K562 (cell line): Measurements from ENCODE around the gene SYNRG. TPM values are rescaled to one million over a fixed set of nuclear protein-coding genes. Genes with fewer than 3 reads are reported as not detected.

ENCODE experiments used
- ARID4B ChIP-seq: sonication (generic); formaldehyde crosslinking; IDR thresholded peaks from 2 replicates; pipeline ENCODE4 v1.8.0; 2022; ENCODE audit warnings: mild to moderate bottlenecking, missing genetic modification reagents
- CCAR2 ChIP-seq: fragments of 200-400 bp; formaldehyde crosslinking; IDR thresholded peaks from 2 replicates; pipeline ENCODE4 v1.6.1; 2017; ENCODE audit warnings: mild to moderate bottlenecking, low read depth, low read length
- DDX20 ChIP-seq: fragments of 450-650 bp; IDR thresholded peaks from 2 replicates; pipeline ENCODE4 v1.6.1; 2016; ENCODE audit warnings: missing genetic modification characterization, low read depth, mild to moderate bottlenecking, missing compliant biosample characterization, moderate library complexity
- NELFE ChIP-seq: IDR thresholded peaks from 2 replicates; pipeline ENCODE4 v1.6.1; 2011; ENCODE audit warnings: mild to moderate bottlenecking; ENCODE audit not compliant: insufficient read depth, insufficient read length
- NFE2L1 ChIP-seq: fragments of 450-650 bp; IDR thresholded peaks from 2 replicates; pipeline ENCODE4 v1.6.1; 2016; ENCODE audit warnings: missing genetic modification characterization, low read depth, mild to moderate bottlenecking, missing compliant biosample characterization, moderate library complexity, borderline replicate concordance
- PHF20 ChIP-seq: fragments of 450-650 bp; IDR thresholded peaks from 2 replicates; pipeline ENCODE4 v1.6.1; 2018; ENCODE audit not compliant: partially characterized antibody
- SMARCA4 ChIP-seq: fragments of 450-650 bp; IDR thresholded peaks from 2 replicates; pipeline ENCODE4 v1.6.1; 2016
- VEZF1 ChIP-seq: fragments of 200-800 bp; sonication (Bioruptor generic); IDR thresholded peaks from 2 replicates; pipeline ENCODE4 v1.6.1; 2017; ENCODE audit warnings: missing genetic modification characterization, missing compliant biosample characterization
- ZBTB1 ChIP-seq: sonication (generic); formaldehyde crosslinking; IDR thresholded peaks from 2 replicates; pipeline ENCODE4 v1.8.1; 2023; ENCODE audit warnings: missing genetic modification reagents, low read depth, mild to moderate bottlenecking, borderline replicate concordance
- ZNF212 ChIP-seq: fragments of 450-650 bp; formaldehyde crosslinking; IDR thresholded peaks from 2 replicates; pipeline ENCODE4 v1.4.0; 2020; ENCODE audit warnings: mild to moderate bottlenecking
- ZNF449 ChIP-seq: fragments of 250-450 bp; sonication (Bioruptor Pico); IDR thresholded peaks from 2 replicates; pipeline ENCODE4 v1.8.0; 2022; ENCODE audit warnings: moderate library complexity, mild to moderate bottlenecking, inconsistent platforms
- ZNF507 ChIP-seq: conservative IDR thresholded peaks from 2 replicates; pipeline ENCODE4 v1.6.1; 2017; ENCODE audit warnings: missing genetic modification characterization, missing compliant biosample characterization
- polyA plus RNA-seq, 8 experiments: library from polyadenylated mRNA; depleted of rRNA in 4 of 8; stranded (reverse) in 5 of 8; unstranded in 3 of 8; fragments of >200 nt; fragmentation: Nextera tagmentation in 2 of 8; fragmentation: Illumina TruSeq in 1 of 8; extraction: Ambion mirVana in 2 of 8; extraction: Trizol in 1 of 8; gene quantifications; 2 replicates each; pipeline versions ENCODE4 v1.2.1 to v1.2.3, GENCODE V29; 2011 to 2014; ENCODE audit warnings: inconsistent platforms in 1 of 8, missing spikeins in 1 of 8
- total RNA-seq, 7 experiments: library from RNA; depleted of rRNA in 6 of 7; stranded (reverse); fragments of >200 nt in 6 of 7; fragmentation: Illumina TruSeq in 2 of 7; extraction: Trizol in 2 of 7; gene quantifications; 2 replicates each; pipeline versions ENCODE4 v1.2.1 to v1.2.3, GENCODE V29; 2011 to 2021; ENCODE audit warnings: low replicate concordance in 1 of 7
- TF ChIP-seq, protein P1 (sequence below): fragments of 250-450 bp; sonication (Bioruptor Pico); IDR thresholded peaks from 2 replicates; pipeline ENCODE4 v1.8.0; 2022; ENCODE audit warnings: inconsistent platforms
- TF ChIP-seq, protein P2 (sequence below), 2 experiments: fragments of 250-450 bp in 1 of 2; fragments of 450-650 bp in 1 of 2; sonication (Bioruptor Pico) in 1 of 2; IDR thresholded peaks; 2 replicates each; pipeline versions ENCODE4 v1.6.1 to v1.8.0; 2016 to 2021; ENCODE audit warnings: mild to moderate bottlenecking in 2 of 2, moderate library complexity in 2 of 2, missing compliant biosample characterization in 1 of 2, missing genetic modification characterization in 1 of 2
- TF ChIP-seq, protein P3 (sequence below): IDR thresholded peaks from 2 replicates; pipeline ENCODE4 v1.6.1; 2014; ENCODE audit warnings: antibody characterized with exemption

SYNRG gene
- total and polyA plus RNA-seq, 9 of the 15 experiments (the other 6 are each of a cell fraction or from before 2014, with no cell fraction given), result 2.9 to 28.2 (median 15.1) TPM

- TF ChIP-seq ZNF449 (CRISPR knock-in tag) (no peak), SMARCA4 (no peak), ZNF212 (CRISPR knock-in tag) (no peak), VEZF1 (CRISPR knock-in tag) (peak; percentile 21; the same call in 1 of the 2 replicates), PHF20 (peak; percentile 63), NFE2L1 (tag) (no peak), ZNF507 (tag) (no peak), ZBTB1 (CRISPR knock-in tag) (no peak), DDX20 (tag) (no peak), ARID4B (CRISPR knock-in tag) (no peak), NELFE (no peak), CCAR2 (no peak)
- TF ChIP-seq, protein P1, sequence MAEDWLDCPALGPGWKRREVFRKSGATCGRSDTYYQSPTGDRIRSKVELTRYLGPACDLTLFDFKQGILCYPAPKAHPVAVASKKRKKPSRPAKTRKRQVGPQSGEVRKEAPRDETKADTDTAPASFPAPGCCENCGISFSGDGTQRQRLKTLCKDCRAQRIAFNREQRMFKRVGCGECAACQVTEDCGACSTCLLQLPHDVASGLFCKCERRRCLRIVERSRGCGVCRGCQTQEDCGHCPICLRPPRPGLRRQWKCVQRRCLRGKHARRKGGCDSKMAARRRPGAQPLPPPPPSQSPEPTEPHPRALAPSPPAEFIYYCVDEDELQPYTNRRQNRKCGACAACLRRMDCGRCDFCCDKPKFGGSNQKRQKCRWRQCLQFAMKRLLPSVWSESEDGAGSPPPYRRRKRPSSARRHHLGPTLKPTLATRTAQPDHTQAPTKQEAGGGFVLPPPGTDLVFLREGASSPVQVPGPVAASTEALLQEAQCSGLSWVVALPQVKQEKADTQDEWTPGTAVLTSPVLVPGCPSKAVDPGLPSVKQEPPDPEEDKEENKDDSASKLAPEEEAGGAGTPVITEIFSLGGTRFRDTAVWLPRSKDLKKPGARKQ, result no peak
- TF ChIP-seq, protein P2, sequence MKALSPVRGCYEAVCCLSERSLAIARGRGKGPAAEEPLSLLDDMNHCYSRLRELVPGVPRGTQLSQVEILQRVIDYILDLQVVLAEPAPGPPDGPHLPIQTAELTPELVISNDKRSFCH (CRISPR knock-in tag; IDR thresholded peaks at IDR 0.05), result no peak
- TF ChIP-seq, protein P2 (tag; IDR thresholded peaks at IDR 0.05), result no peak
- TF ChIP-seq, protein P3, sequence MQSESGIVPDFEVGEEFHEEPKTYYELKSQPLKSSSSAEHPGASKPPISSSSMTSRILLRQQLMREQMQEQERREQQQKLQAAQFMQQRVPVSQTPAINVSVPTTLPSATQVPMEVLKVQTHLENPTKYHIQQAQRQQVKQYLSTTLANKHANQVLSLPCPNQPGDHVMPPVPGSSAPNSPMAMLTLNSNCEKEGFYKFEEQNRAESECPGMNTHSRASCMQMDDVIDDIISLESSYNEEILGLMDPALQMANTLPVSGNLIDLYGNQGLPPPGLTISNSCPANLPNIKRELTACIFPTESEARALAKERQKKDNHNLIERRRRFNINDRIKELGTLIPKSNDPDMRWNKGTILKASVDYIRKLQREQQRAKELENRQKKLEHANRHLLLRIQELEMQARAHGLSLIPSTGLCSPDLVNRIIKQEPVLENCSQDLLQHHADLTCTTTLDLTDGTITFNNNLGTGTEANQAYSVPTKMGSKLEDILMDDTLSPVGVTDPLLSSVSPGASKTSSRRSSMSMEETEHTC, result no peak
Measured at GRCh38 chr17:37643118-37643766, 34.0 kb upstream of the SYNRG start, which contains the start of gene DDX52 (continued).
